Smooth muscle cell (in vitro differentiated cells): Measurements from ENCODE around the gene GRIN1. TPM values are rescaled to one million over a fixed set of nuclear protein-coding genes. Genes with fewer than 3 reads are reported as not detected.

Experiments
- DNase-seq: peaks from one replicate; lab custom pipeline; 2025; ENCODE audit not compliant: unreplicated experiment; lab: John Stamatoyannopoulos, UW
- H2AFZ ChIP-seq: fragments of 200-600 bp; sonication (generic); 2 replicates; pipeline ENCODE4 v1.6.0; 2016; ENCODE audit warnings: antibody characterized with exemption, low read depth, mild to moderate bottlenecking
- H3F3A ChIP-seq: fragments of 200-600 bp; sonication (generic); 2 replicates; pipeline ENCODE4 v1.6.0; 2017; ENCODE audit warnings: antibody characterized with exemption, low read depth
- H3K27ac ChIP-seq: fragments of 200-600 bp; sonication (generic); 2 replicates; pipeline ENCODE4 v1.5.1; 2016; ENCODE audit warnings: low read depth, mild to moderate bottlenecking
- H3K27me3 ChIP-seq: fragments of 200-600 bp; sonication (generic); 2 replicates; pipeline ENCODE4 v1.6.1; 2016; ENCODE audit warnings: low read depth, mild to moderate bottlenecking
- H3K36me3 ChIP-seq: fragments of 200-600 bp; sonication (generic); 2 replicates; pipeline ENCODE4 v1.5.1; 2016; ENCODE audit warnings: low read depth
- H3K4me1 ChIP-seq: fragments of 200-600 bp; sonication (generic); 2 replicates; pipeline ENCODE4 v1.5.1; 2016; ENCODE audit warnings: low read depth
- H3K4me2 ChIP-seq: fragments of 200-600 bp; sonication (generic); 2 replicates; pipeline ENCODE4 v1.6.0; 2016; ENCODE audit warnings: mild to moderate bottlenecking
- H3K4me3 ChIP-seq: fragments of 200-600 bp; sonication (generic); 2 replicates; pipeline ENCODE4 v1.5.1; 2016; ENCODE audit warnings: mild to moderate bottlenecking
- H3K79me2 ChIP-seq: fragments of 200-600 bp; sonication (generic); 2 replicates; pipeline ENCODE4 v1.6.0; 2016; ENCODE audit warnings: low read depth, mild to moderate bottlenecking
- H3K9ac ChIP-seq: fragments of 200-600 bp; sonication (generic); 2 replicates; pipeline ENCODE4 v1.6.0; 2016; ENCODE audit warnings: low read depth
- H3K9me3 ChIP-seq: fragments of 200-600 bp; sonication (generic); replicated peaks from 2 replicates; pipeline ENCODE4 v1.5.1; 2016; ENCODE audit warnings: low read depth
- H4K20me1 ChIP-seq: fragments of 200-600 bp; sonication (generic); 2 replicates; pipeline ENCODE4 v1.6.0; 2016; ENCODE audit warnings: low read depth
- WGBS: methylation state at CpG from one replicate; pipeline ENCODE4 v1.1.7; 2016; ENCODE audit warnings: low lambda C conversion rate; 5-methylcytosine and 5-hydroxymethylcytosine counted together
- polyA plus RNA-seq: library from polyadenylated mRNA; unstranded; fragments of >200 nt; fragmentation: Nextera tagmentation; extraction: Ambion mirVana; gene quantifications from 2 replicates; pipeline ENCODE4 v1.2.1, GENCODE V29; 2016
- total RNA-seq: library from RNA; depleted of rRNA; stranded (reverse); fragments of >200 nt; gene quantifications from 2 replicates; pipeline ENCODE4 v1.2.3, GENCODE V29; 2014
- TF ChIP-seq, protein P1 (sequence below): fragments of 200-600 bp; sonication (generic); IDR thresholded peaks from 2 replicates; pipeline ENCODE4 v1.5.1; 2017; ENCODE audit warnings: borderline replicate concordance, mild to moderate bottlenecking, antibody characterized with exemption; ENCODE audit not compliant: insufficient read depth, poor library complexity, severe bottlenecking

Gene GRIN1
- total and polyA plus RNA-seq, 2 experiments from 2014 or later: not detected

DNA sequence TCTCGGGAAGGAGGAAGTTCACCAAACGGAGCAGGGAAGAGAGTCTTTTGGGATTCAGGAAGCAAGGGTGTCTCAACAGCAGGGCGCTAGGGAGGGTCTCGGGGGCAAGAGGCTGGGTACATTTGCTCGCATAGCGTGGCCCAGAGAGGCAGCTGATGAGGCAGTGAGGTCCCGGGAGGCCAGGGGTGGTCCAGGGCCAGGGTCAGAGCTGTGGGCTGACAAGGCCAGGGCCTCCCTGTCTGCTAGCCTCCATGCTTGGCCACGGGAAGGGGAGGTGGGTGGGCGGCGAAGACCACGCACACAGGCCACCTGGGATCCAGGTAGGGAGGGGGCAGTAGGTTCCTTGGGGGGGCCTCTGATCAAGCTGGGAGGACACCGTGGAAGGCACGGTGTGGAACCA, 72.6 kb downstream of the GRIN1 start:
- Histone ChIP-seq H3K9me3 (no peaks in the 10 kb centered on the region), H3F3A (no peaks in the 10 kb centered on the region), H4K20me1 (no peaks in the 10 kb centered on the region), H3K36me3 (no peaks in the 10 kb centered on the region), H3K9ac (no peak overlapping the region), H3K4me1 (peaks cover 2% of the 10 kb centered on the region), H3K27me3 (no peaks in the 10 kb centered on the region), H3K4me2 (no peak overlapping the region), H3K4me3 (no peak overlapping the region), H2AFZ (no peak overlapping the region), H3K27ac (no peak overlapping the region), H3K79me2 (peaks cover 4% of the 10 kb centered on the region)
- WGBS: 94% methylated on average over 13 of the region's 13 CpGs
- TF ChIP-seq, protein P1, sequence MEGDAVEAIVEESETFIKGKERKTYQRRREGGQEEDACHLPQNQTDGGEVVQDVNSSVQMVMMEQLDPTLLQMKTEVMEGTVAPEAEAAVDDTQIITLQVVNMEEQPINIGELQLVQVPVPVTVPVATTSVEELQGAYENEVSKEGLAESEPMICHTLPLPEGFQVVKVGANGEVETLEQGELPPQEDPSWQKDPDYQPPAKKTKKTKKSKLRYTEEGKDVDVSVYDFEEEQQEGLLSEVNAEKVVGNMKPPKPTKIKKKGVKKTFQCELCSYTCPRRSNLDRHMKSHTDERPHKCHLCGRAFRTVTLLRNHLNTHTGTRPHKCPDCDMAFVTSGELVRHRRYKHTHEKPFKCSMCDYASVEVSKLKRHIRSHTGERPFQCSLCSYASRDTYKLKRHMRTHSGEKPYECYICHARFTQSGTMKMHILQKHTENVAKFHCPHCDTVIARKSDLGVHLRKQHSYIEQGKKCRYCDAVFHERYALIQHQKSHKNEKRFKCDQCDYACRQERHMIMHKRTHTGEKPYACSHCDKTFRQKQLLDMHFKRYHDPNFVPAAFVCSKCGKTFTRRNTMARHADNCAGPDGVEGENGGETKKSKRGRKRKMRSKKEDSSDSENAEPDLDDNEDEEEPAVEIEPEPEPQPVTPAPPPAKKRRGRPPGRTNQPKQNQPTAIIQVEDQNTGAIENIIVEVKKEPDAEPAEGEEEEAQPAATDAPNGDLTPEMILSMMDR: no peak
- no peak for DNase-seq

DNA sequence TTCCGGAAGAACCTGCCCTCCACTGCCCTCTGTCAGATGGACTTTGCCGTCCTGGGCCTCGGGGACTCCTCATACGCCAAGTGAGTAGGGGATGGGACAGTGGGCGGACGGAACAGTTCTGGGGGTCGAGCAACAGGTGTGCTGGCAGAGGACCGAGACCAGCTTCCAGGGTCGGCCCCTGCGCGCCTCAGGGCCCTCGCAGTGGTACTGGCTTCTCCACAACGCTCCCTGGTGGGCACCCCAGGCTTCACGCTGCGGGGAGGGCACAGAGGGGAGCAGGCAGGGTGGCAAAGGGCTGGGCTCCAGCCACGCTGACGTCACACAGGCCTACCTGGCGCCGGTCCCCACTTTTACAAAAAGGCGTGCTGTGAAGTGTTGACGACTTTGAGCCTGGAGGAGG, 73.6 kb downstream of the GRIN1 start:
- no peak overlapping the region for H3K27ac ChIP-seq
- H3K36me3 ChIP-seq: no peaks in the 10 kb centered on the region
- no peak overlapping the region for H3K9ac ChIP-seq
- H3K4me2 ChIP-seq: no peak overlapping the region
- no peaks in the 10 kb centered on the region for H3K4me1 ChIP-seq
- TF ChIP-seq, protein P1: no peak
- H3F3A ChIP-seq: no peaks in the 10 kb centered on the region
- no peaks in the 10 kb centered on the region for H3K9me3 ChIP-seq
- no peak overlapping the region for H3K4me3 ChIP-seq
- H2AFZ ChIP-seq: no peak overlapping the region
- DNase-seq: no peak
- H3K79me2 ChIP-seq: no peaks in the 10 kb centered on the region
- WGBS: 95% methylated on average over 20 of the region's 21 CpGs
- H4K20me1 ChIP-seq: no peaks in the 10 kb centered on the region
- no peaks in the 10 kb centered on the region for H3K27me3 ChIP-seq

DNA sequence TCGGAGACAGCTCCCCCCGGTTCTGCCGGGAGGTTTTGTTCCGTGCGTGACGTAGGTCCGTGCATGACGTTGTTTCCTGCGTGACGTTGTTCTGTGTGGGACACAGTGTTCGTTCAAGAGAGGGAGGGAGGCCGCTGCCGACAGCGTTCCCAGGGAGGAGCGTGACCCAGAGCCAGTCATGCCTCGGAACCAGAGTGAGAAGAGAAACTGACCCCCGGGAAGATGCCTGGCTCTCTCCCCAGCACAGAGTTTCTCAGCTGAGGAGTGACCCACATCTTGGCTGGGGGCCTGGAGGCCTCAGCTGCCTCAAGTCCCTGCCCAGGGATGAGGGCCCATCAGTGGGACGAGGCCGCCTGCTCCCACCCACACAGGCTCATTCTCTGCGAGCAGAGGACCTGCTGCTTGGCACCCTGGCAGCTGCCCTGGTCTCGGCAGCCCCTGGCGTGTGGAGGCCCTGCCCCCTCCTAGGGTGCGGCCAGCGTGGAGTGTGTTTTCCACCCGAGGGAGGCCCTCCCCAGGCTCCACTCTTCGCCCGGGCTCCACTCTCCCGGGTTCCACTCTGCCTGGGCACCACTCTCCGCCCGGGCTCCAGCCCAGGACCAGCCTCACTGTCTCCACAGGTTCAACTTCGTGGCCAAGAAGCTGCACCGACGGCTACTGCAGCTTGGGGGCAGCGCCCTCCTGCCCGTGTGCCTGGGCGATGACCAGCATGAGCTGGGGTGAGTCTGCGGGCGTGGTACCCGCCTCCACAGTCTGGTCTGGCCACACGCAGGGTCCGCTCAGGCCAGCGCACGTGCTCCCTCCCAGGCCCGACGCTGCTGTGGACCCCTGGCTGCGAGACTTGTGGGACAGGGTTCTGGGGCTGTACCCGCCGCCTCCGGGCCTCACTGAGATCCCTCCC, 74.5 kb downstream of the GRIN1 start:
- H3K4me1 ChIP-seq: no peaks in the 10 kb centered on the region

More for the DNA sequence above, 74.5 kb downstream of the GRIN1 start:
- no peak overlapping the region for H3K4me2 ChIP-seq
- no peaks in the 10 kb centered on the region for H3K9me3 ChIP-seq
- no peaks in the 10 kb centered on the region for H3F3A ChIP-seq
- H3K27me3 ChIP-seq: no peaks in the 10 kb centered on the region
- TF ChIP-seq, protein P1: no peak
- no peak overlapping the region for H3K4me3 ChIP-seq
- H3K79me2 ChIP-seq: no peaks in the 10 kb centered on the region
- H3K9ac ChIP-seq: no peak overlapping the region
- H3K27ac ChIP-seq: no peak overlapping the region
- H4K20me1 ChIP-seq: no peaks in the 10 kb centered on the region
- 97% methylated on average over 43 of the region's 49 CpGs for WGBS
- H2AFZ ChIP-seq: no peak overlapping the region
- DNase-seq: no peak
- no peaks in the 10 kb centered on the region for H3K36me3 ChIP-seq
